PC-9 (cell line): ENCODE data around the gene RAMACL.

Experiments used
- CTCF ChIP-seq: fragments of 200-600 bp; sonication (generic); conservative IDR thresholded peaks from 2 replicates; pipeline ENCODE4 v1.6.1; 2017; ENCODE audit warnings: mixed run types, antibody characterized with exemption, mild to moderate bottlenecking, moderate library complexity
- EZH2 ChIP-seq: fragments of 200-600 bp; sonication (generic); IDR thresholded peaks from 2 replicates; pipeline ENCODE4 v1.8.0; 2017; ENCODE audit warnings: antibody characterized with exemption, low read depth

GRCh38 chr6:166612471-166612881 is 26.0 kb upstream of the RAMACL start:
- TF ChIP-seq CTCF: no peak
- TF ChIP-seq EZH2: no peak
